BJ (cell line): ENCODE data around the gene TSN. TPM values are rescaled to one million over a fixed set of nuclear protein-coding genes. Genes with fewer than 3 reads are reported as not detected.

Experiments used
- CTCF ChIA-PET: fragments of 350-600 bp; formaldehyde crosslinking; extraction: SDS; loops from one replicate; lab custom pipeline; 2021; ENCODE audit warnings: antibody characterized with exemption, inconsistent platforms; lab: Yijun Ruan, JAX
- POLR2A ChIA-PET: fragments of 300-600 bp; sonication (Branson Sonifier 250); formaldehyde crosslinking; extraction: SDS; loops from one replicate; lab custom pipeline; 2021; ENCODE audit warnings: antibody characterized with exemption; lab: Charles Lee
- DNase-seq: peaks from one replicate; pipeline ENCODE4 v3.0.0-alpha.2; 2011; ENCODE audit warnings: low read depth
- H3K27me3 ChIP-seq: 2 replicates; pipeline ENCODE4 v1.6.0; 2011; ENCODE audit warnings: low read length; ENCODE audit not compliant: control insufficient read depth, insufficient read depth
- H3K36me3 ChIP-seq: 2 replicates; pipeline ENCODE4 v1.5.1; 2011; ENCODE audit warnings: low read length; ENCODE audit not compliant: control insufficient read depth, insufficient read depth
- H3K4me3 ChIP-seq: 2 replicates; pipeline ENCODE4 v1.5.1; 2011; ENCODE audit warnings: low read depth, mild to moderate bottlenecking, control low read depth, low read length
- CTCF ChIP-seq: IDR thresholded peaks from 2 replicates; pipeline ENCODE4 v1.5.1; 2011; ENCODE audit warnings: low read depth, mild to moderate bottlenecking, control low read depth, inconsistent platforms, low read length, moderate library complexity; ENCODE audit not compliant: insufficient read depth
- polyA plus RNA-seq: library from polyadenylated mRNA; depleted of rRNA; stranded (reverse); fragments of >200 nt; gene quantifications from 2 replicates; pipeline ENCODE4 v1.2.3, GENCODE V29; 2011

The TSN gene
- polyA plus RNA-seq, 1 experiment: 41.6 TPM

- Histone ChIP-seq H3K36me3 (peaks cover 17% of the 10 kb centered on the region), H3K4me3 (no peak overlapping the region), H3K27me3 (no peaks in the 10 kb centered on the region)
- POLR2A ChIA-PET: no interaction called here
- DNase-seq: no peak
- TF ChIP-seq CTCF: no peak
- CTCF ChIA-PET: no interaction called here
Measured at GRCh38 chr2:121764681-121765228, 9.3 kb downstream of the TSN start.

GRCh38 chr2:121766624-121767023 is 11.2 kb downstream of the TSN start:
- ChIA-PET CTCF (no interaction called here), POLR2A (no interaction called here)
- no peak for TF ChIP-seq CTCF
- DNase-seq: no peak
- Histone ChIP-seq H3K36me3 (peaks cover 12% of the 10 kb centered on the region), H3K4me3 (no peak overlapping the region), H3K27me3 (no peaks in the 10 kb centered on the region)

- Histone ChIP-seq H3K36me3 (peaks cover 12% of the 10 kb centered on the region), H3K4me3 (no peak overlapping the region), H3K27me3 (no peaks in the 10 kb centered on the region)
- no peak for TF ChIP-seq CTCF
- POLR2A ChIA-PET: interaction anchor here (0.6 kb wide), 1 partner anchor 36 kb away, joined by 3 read pairs; no protein-coding TSS in a partner anchor
- no peak for DNase-seq
- CTCF ChIA-PET: no interaction called here
Measured at GRCh38 chr2:121768143-121768755, 12.8 kb downstream of the TSN start.

- no peak for TF ChIP-seq CTCF
- H3K27me3 ChIP-seq: peaks cover 2% of the 10 kb centered on the region; the same call in 1 of the 2 replicates
- 0 out of 2 replicates have a peak, but pooled peaks cover 1% of the 10 kb centered on the region for H3K36me3 ChIP-seq
- DNase-seq: no peak
- ChIA-PET POLR2A (no interaction called here), CTCF (interaction anchor here (0.6 kb wide), 1 partner anchor 472 kb away, joined by 3 read pairs; no protein-coding TSS in a partner anchor)
- H3K4me3 ChIP-seq: no peak overlapping the region
Measured at GRCh38 chr2:121771976-121772742, 16.7 kb downstream of the TSN start.

GRCh38 chr2:121774235-121774634 is 18.8 kb downstream of the TSN start:
- no peak overlapping the region for H3K4me3 ChIP-seq
- ChIA-PET CTCF (no interaction called here), POLR2A (no interaction called here)
- H3K36me3 ChIP-seq: no peaks in the 10 kb centered on the region
- H3K27me3 ChIP-seq: peaks cover 6% of the 10 kb centered on the region
- no peak for DNase-seq
- TF ChIP-seq CTCF: no peak
